Measurements from ENCODE around the gene LAMA3. TPM values are rescaled to one million over a fixed set of nuclear protein-coding genes. Genes with fewer than 3 reads are reported as not detected.
A peak's percentile ranks its signal among the peaks of the same experiment; 100 is the strongest.

LAMA3 gene
- polyA plus RNA-seq, 1 donor, result 48.8 TPM

DNA sequence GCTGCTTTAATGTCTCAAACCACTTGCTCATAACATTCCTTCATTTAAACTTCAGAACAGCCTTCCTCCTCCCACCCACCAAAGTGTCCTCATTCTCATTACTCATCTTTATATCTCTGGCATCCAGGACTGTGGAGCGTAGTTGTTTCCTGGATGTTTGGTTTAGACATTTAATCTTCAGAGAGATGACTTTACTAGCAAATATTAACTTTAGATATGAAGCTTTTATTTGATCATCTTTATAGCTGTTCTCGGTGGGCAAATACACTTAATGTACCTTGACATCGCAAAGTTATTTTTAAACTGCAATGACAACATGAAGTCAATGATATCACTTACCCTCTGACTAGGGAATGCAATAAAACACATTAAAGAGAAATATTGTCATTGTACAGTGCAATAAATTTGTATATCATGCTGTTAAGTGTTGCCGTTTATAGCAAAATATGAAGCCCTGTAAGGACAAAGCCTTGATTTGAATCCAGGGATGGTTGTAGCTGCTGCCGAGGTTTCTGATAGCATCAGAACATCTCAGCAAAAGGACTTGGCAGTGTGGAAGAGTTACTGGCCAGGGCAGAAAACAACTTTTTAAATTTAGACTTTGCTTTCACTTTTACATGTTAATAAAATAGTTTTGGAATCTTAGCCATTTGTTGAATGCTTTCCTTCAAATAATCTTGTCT is 4.6 kb upstream of the LAMA3 start:
- Histone ChIP-seq H3K27ac (ENCODE audit: low read length) (no peak overlapping the region), H3K9me3 (ENCODE audit: control insufficient read depth, low read depth, low read length) (no peaks in the 10 kb centered on the region), H3K36me3 (ENCODE audit: control insufficient read depth, insufficient read depth, low read length) (no peaks in the 10 kb centered on the region), H3K27me3 (ENCODE audit: control insufficient read depth, insufficient read depth, low read length) (peaks cover 9% of the 10 kb centered on the region), H3K4me1 (ENCODE audit: control insufficient read depth, insufficient read depth, low read length) (peaks cover 6% of the 10 kb centered on the region), H3K4me3 (ENCODE audit: low read length) (no peak overlapping the region)
- WGBS (ENCODE audit: insufficient coverage, low lambda C conversion rate), result 20% methylated on average over 1 of the region's 5 CpGs
- DNase-seq, result peak in 1 of 2 donors; percentile 50

DNA sequence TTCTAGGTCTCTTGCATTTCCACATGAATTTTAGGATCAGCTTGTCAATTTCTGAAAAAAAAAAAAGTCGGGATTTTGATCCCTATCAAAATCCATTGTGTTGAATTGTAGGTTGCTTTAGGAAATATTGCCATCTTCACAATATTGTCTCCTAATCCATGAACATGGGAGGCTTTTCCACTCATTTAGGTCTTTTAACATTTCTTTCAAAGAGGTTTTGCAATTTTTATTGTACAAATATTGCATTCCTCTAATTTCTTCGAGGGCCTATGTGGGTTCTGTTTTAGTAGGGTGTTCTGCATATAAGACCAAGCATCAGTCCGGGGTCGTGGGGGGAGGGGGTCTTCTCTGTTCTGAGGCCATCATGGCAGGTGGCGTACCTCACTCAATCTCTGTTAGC is 725 bp upstream of the LAMA3 start:
- H3K36me3 ChIP-seq (ENCODE audit: control insufficient read depth, insufficient read depth, low read length), result no peaks in the 10 kb centered on the region
- H3K9me3 ChIP-seq (ENCODE audit: control insufficient read depth, low read depth, low read length), result no peaks in the 10 kb centered on the region
- no peak for DNase-seq
- H3K27ac ChIP-seq (ENCODE audit: low read length), result no peak overlapping the region
- WGBS (ENCODE audit: insufficient coverage, low lambda C conversion rate), result no CpG with 5 or more reads among the region's 5 CpGs
- H3K4me3 ChIP-seq (ENCODE audit: low read length), result no peak overlapping the region
- H3K27me3 ChIP-seq (ENCODE audit: control insufficient read depth, insufficient read depth, low read length), result peaks cover 22% of the 10 kb centered on the region
- H3K4me1 ChIP-seq (ENCODE audit: control insufficient read depth, insufficient read depth, low read length), result peaks cover 8% of the 10 kb centered on the region

DNA sequence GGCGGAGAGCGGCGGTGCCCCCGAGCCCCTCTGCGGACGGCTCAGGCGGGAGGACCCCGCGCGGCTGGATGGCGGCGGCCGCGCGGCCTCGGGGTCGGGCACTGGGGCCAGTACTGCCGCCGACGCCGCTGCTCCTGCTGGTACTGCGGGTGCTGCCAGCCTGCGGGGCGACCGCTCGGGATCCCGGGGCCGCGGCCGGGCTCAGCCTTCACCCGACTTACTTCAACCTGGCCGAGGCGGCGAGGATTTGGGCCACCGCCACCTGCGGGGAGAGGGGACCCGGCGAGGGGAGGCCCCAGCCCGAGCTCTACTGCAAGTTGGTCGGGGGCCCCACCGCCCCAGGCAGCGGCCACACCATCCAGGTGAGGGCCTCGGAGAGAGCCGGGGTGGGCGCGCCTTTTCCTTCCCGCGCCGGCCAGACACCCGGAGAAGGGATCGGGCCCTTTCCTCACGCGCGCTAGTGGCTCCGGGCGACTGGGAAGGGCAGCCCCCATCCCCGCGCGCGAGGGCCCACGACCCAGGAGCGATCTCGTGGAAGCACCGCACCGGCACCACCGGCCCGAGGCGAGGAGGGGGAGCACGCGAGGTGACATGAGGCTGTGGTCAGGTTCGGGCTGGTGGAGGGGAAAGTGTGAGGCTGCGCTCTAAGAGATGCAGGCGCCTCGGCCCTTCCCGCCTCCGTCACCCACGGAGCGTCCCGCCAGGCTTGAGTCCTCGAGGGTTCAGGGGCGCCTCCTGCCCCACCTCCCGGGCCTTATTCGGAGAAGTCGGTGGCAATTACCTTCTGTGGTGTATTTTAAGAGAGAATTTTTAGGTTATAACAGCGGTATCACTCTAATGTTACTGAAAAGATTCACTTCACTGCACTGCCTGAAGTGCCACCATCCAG is 607 bp downstream of the LAMA3 start:
- DNase-seq, result peak in 1 of 2 donors; percentile 60
- Histone ChIP-seq H3K27me3 (ENCODE audit: control insufficient read depth, insufficient read depth, low read length) (peaks cover 22% of the 10 kb centered on the region), H3K27ac (ENCODE audit: low read length) (no peak overlapping the region)

DNA sequence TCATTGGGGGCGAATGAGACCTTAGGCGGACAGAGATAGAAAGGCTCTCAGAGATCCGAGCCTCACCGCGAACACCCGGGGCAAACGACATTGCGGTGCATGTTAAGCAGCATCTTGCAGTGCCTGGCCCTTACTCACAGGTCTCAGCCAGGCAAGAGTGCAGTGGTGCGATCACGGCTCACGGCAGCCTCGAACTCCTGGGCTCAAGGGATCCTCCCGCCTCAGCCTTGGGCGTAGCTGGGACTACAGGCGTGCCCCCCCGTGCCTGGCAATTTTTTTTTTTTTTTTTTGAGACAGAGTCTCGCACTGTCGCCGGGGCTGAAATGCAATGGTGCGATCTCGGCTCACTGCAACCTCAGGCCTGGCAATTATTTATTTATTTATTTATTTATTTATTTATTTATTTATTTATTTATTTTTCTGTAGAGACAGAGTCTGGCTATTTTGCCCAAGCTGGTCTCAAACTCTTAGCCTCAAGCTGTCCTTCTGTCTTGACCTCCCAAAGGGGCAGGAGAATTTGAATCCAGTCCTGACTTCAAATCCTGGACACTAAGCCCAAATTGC is 1.3 kb downstream of the LAMA3 start:
- no peaks in the 10 kb centered on the region for H3K36me3 ChIP-seq (ENCODE audit: control insufficient read depth, insufficient read depth, low read length)
- no peak overlapping the region for H3K4me3 ChIP-seq (ENCODE audit: low read length)
- peaks cover 14% of the 10 kb centered on the region for H3K4me1 ChIP-seq (ENCODE audit: control insufficient read depth, insufficient read depth, low read length)
- no peak for DNase-seq
- H3K9me3 ChIP-seq (ENCODE audit: control insufficient read depth, low read depth, low read length), result no peaks in the 10 kb centered on the region
- 73% methylated on average over 3 of the region's 21 CpGs for WGBS (ENCODE audit: insufficient coverage, low lambda C conversion rate)
- peaks cover 22% of the 10 kb centered on the region for H3K27me3 ChIP-seq (ENCODE audit: control insufficient read depth, insufficient read depth, low read length)
- H3K27ac ChIP-seq (ENCODE audit: low read length), result no peak overlapping the region

More for the DNA sequence above, 607 bp downstream of the LAMA3 start:
- Histone ChIP-seq H3K36me3 (ENCODE audit: control insufficient read depth, insufficient read depth, low read length) (no peaks in the 10 kb centered on the region), H3K4me1 (ENCODE audit: control insufficient read depth, insufficient read depth, low read length) (peaks cover 14% of the 10 kb centered on the region), H3K4me3 (ENCODE audit: low read length) (peak overlapping the region; percentile 43), H3K9me3 (ENCODE audit: control insufficient read depth, low read depth, low read length) (no peaks in the 10 kb centered on the region)
- no CpG with 5 or more reads among the region's 85 CpGs for WGBS (ENCODE audit: insufficient coverage, low lambda C conversion rate)

DNA sequence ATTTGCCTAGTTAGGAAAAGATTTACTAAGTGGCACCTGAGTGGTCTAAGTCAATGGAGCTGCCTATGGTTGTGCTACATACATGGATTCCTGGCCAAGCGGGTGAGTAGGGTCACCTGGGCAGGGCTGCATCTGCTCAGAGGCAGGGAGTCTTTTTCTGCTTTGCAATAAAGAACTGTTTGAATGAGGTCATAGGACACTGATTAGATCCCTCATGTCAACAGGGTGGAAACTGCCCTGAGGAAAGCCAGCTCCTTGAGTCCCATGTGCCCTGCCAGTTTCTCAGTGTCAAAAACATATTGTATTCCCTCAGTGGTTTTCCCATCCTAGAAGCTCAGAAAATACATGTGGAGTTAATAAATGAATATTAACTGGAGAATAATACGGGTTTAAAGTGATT is 4.6 kb downstream of the LAMA3 start:
- no CpG with 5 or more reads among the region's 2 CpGs for WGBS (ENCODE audit: insufficient coverage, low lambda C conversion rate)
- H3K9me3 ChIP-seq (ENCODE audit: control insufficient read depth, low read depth, low read length), result no peaks in the 10 kb centered on the region
- H3K4me1 ChIP-seq (ENCODE audit: control insufficient read depth, insufficient read depth, low read length), result peaks cover 12% of the 10 kb centered on the region
- DNase-seq, result peak in 1 of 2 donors; percentile 74
- no peak overlapping the region for H3K27ac ChIP-seq (ENCODE audit: low read length)
- H3K36me3 ChIP-seq (ENCODE audit: control insufficient read depth, insufficient read depth, low read length), result no peaks in the 10 kb centered on the region
- peaks cover 19% of the 10 kb centered on the region for H3K27me3 ChIP-seq (ENCODE audit: control insufficient read depth, insufficient read depth, low read length)
- no peak overlapping the region for H3K4me3 ChIP-seq (ENCODE audit: low read length)

DNA sequence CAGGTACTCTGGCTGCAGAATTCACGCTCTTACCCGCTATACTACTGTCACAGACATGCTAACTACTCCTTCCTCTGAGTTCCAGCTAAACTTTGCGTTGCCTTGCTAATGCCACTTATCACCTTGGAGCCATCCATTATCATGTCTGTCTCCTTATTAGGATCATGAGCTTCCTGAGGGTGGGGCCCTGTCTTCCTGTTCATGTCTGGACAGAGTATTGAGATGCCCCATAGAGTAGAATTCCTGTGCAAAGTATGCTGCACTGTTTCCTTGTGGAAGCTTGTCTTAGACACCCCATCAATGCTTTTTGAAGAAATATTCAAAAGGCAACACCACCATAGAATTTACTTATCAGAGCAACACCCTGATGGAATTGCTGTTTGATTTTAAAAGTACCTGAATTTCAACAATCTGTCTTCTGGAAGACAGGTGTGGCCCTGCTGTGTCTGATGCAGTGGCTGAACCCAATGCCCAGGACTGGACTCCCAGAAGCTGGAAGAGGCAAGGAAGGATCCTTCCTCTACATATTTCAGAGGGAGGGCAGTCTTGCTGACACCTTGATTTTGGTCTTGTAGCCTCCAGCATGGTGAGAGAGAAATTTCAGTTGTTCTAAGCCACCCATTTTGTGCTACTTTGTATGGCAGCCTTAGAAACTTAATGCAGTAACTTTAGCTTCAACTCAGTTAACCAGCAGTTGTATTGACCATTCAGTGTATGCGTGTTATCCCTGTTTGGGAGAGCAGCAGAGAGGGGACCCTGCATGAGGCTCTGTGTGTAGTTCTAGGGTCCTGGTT is 5.6 kb downstream of the LAMA3 start:
- H3K36me3 ChIP-seq (ENCODE audit: control insufficient read depth, insufficient read depth, low read length), result no peaks in the 10 kb centered on the region
- H3K9me3 ChIP-seq (ENCODE audit: control insufficient read depth, low read depth, low read length), result no peaks in the 10 kb centered on the region
- 100% methylated on average over 3 of the region's 4 CpGs for WGBS (ENCODE audit: insufficient coverage, low lambda C conversion rate)
- no peak for DNase-seq
- H3K27me3 ChIP-seq (ENCODE audit: control insufficient read depth, insufficient read depth, low read length), result peaks cover 11% of the 10 kb centered on the region
- H3K27ac ChIP-seq (ENCODE audit: low read length), result no peak overlapping the region
- H3K4me3 ChIP-seq (ENCODE audit: low read length), result no peak overlapping the region
- H3K4me1 ChIP-seq (ENCODE audit: control insufficient read depth, insufficient read depth, low read length), result peaks cover 8% of the 10 kb centered on the region

DNA sequence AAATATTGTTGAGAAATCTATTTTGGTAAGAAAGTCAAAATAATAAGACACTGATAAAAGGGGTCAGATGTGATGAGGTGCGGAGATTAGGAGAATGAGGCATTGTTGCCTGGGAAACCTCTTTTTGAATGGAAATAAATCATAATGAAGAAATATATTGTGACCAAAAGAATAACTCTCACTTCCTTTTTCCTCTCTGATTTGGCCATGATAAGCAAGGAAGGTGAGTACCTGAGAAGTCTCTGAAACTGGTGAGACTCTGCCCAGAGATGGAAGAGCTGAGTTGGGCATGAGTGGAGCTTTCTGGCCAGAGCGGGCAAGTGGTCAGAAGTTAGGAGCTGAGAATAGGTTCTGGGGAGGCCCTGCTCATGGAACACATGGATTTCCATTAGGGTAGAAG is 11.8 kb downstream of the LAMA3 start:
- 50% methylated on average over 1 of the region's 2 CpGs for WGBS (ENCODE audit: insufficient coverage, low lambda C conversion rate)
- Histone ChIP-seq H3K4me3 (ENCODE audit: low read length) (no peak overlapping the region), H3K36me3 (ENCODE audit: control insufficient read depth, insufficient read depth, low read length) (no peaks in the 10 kb centered on the region), H3K27me3 (ENCODE audit: control insufficient read depth, insufficient read depth, low read length) (no peaks in the 10 kb centered on the region), H3K27ac (ENCODE audit: low read length) (no peak overlapping the region), H3K9me3 (ENCODE audit: control insufficient read depth, low read depth, low read length) (no peaks in the 10 kb centered on the region), H3K4me1 (ENCODE audit: control insufficient read depth, insufficient read depth, low read length) (no peaks in the 10 kb centered on the region)
- DNase-seq, result no peak

DNA sequence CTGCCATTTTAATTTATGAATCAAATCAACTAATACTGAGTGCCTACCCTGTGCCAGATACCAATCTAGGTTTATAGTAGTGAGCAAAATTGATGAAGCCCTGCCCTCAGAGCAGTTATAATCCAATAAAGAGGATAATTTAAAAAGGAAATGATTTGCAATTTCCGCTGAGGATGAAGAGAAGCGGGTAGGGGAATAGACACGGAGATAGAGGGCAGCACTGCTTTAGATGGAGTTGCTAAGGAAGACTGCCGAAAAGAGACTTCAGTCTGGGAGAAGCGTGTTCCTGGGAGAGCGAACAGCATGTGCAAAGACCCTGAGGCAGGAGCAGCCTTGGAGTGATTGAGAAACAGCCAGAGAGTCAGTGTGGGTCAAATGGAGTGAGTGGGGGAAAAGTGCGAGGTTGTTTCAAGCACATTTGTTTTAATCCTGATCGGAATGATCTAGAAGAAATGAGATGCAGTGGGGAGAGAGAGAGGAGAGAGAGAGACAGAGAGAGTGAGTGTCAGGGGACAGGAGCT is 12.4 kb downstream of the LAMA3 start:
- Histone ChIP-seq H3K9me3 (ENCODE audit: control insufficient read depth, low read depth, low read length) (no peaks in the 10 kb centered on the region), H3K4me3 (ENCODE audit: low read length) (no peak overlapping the region), H3K27ac (ENCODE audit: low read length) (no peak overlapping the region), H3K36me3 (ENCODE audit: control insufficient read depth, insufficient read depth, low read length) (no peaks in the 10 kb centered on the region), H3K27me3 (ENCODE audit: control insufficient read depth, insufficient read depth, low read length) (no peaks in the 10 kb centered on the region), H3K4me1 (ENCODE audit: control insufficient read depth, insufficient read depth, low read length) (no peaks in the 10 kb centered on the region)
- 87% methylated on average over 7 of the region's 8 CpGs for WGBS (ENCODE audit: insufficient coverage, low lambda C conversion rate)
- no peak for DNase-seq

DNA sequence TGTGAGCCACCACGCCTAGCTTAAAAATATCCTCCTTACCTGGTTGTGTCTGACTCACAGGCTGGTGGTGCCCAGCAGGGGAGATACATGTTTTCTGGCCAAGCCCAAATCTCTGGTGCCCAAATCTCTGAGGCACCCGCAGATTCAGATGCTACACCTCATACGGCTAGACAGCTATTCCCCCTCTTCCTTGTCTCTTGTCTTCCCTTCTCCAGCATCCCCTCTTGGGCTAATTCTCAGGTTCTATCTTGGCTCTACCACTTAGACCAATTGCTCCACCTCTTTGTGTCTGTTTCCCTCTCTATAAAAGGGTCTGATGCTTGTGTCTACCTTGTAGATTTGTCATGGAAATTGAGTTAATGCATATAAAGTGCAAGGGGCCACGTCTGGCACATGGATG is 13.4 kb downstream of the LAMA3 start:
- no CpG with 5 or more reads among the region's 4 CpGs for WGBS (ENCODE audit: insufficient coverage, low lambda C conversion rate)
- no peak for DNase-seq

More for the DNA sequence above, 13.4 kb downstream of the LAMA3 start:
- H3K36me3 ChIP-seq (ENCODE audit: control insufficient read depth, insufficient read depth, low read length), result no peaks in the 10 kb centered on the region
- no peak overlapping the region for H3K4me3 ChIP-seq (ENCODE audit: low read length)
- no peak overlapping the region for H3K27ac ChIP-seq (ENCODE audit: low read length)
- peaks cover 3% of the 10 kb centered on the region for H3K9me3 ChIP-seq (ENCODE audit: control insufficient read depth, low read depth, low read length)
- no peaks in the 10 kb centered on the region for H3K4me1 ChIP-seq (ENCODE audit: control insufficient read depth, insufficient read depth, low read length)
- no peaks in the 10 kb centered on the region for H3K27me3 ChIP-seq (ENCODE audit: control insufficient read depth, insufficient read depth, low read length)

Data from large intestine (tissue), 3 donors.